Measurements from ENCODE around the gene C2orf92.

Gene C2orf92

DNA sequence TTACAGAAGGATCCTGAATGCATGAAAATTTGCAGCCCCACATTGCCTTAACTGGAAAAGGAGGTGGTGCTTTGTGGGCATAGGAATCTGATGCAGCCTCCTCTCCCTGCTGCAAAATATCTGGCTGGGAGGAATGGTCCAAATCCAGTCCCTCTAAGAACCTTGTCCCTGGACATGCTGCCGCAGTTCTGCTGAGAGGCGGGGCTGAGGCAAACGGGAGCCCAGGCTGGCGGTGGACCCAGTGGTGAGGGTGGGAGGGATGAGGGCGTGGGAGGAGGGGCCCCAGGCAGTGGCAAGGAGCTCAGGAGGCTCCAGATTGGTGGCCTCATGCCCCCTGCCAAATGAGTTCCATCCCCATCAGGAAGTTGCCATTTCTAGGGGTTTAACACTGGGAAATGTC lies 80.1 kb downstream of the C2orf92 start:
- no peak for DNase-seq

GRCh38 chr2:97750017-97750416 lies 80.5 kb downstream of the C2orf92 start:
- no peak for DNase-seq

GRCh38 chr2:97751752-97752151 lies 82.2 kb downstream of the C2orf92 start:
- no peak for DNase-seq

All from MV-4-11 (cell line).